ENCODE measurements around the gene ITPKA.
A peak's percentile ranks its signal among the peaks of the same experiment; 100 is the strongest.

ITPKA gene

GRCh38 chr15:41491889-41492288 lies 1.8 kb upstream of the ITPKA start:
- no peak for DNase-seq

- no peak for DNase-seq
These were observed 973 bp upstream of the ITPKA start for GRCh38 chr15:41492597-41493204.

- no peak for DNase-seq
These were observed 172 bp downstream of the ITPKA start for GRCh38 chr15:41493902-41494189.

GRCh38 chr15:41494190-41494921 lies 682 bp downstream of the ITPKA start:
- peak; percentile 39 for DNase-seq

GRCh38 chr15:41494922-41495735 lies 1.5 kb downstream of the ITPKA start:
- peak; percentile 49 for DNase-seq

GRCh38 chr15:41495736-41496599 lies 2.3 kb downstream of the ITPKA start:
- DNase-seq, result no peak

- DNase-seq, result no peak
These were observed 5.0 kb downstream of the ITPKA start for GRCh38 chr15:41498657-41499056.

- no peak for DNase-seq
These were observed 5.6 kb downstream of the ITPKA start for GRCh38 chr15:41499109-41499851.

- DNase-seq, result peak; percentile 49
These were observed 7.7 kb downstream of the ITPKA start for GRCh38 chr15:41501191-41501917.

GRCh38 chr15:41501931-41502794 lies 8.5 kb downstream of the ITPKA start:
- peak; percentile 39 for DNase-seq

- no peak for DNase-seq
These were observed 9.4 kb downstream of the ITPKA start for GRCh38 chr15:41502795-41503668.

GRCh38 chr15:41503669-41504010 lies 10.0 kb downstream of the ITPKA start:
- no peak for DNase-seq

GRCh38 chr15:41504751-41505492 lies 11.2 kb downstream of the ITPKA start:
- DNase-seq, result no peak

GRCh38 chr15:41505776-41506175 lies 12.1 kb downstream of the ITPKA start:
- no peak for DNase-seq

GRCh38 chr15:41506796-41507341 lies 13.2 kb downstream of the ITPKA start:
- DNase-seq, result no peak

- DNase-seq, result no peak
These were observed 14.2 kb downstream of the ITPKA start for GRCh38 chr15:41507820-41508290.

GRCh38 chr15:41510728-41511127 lies 17.1 kb downstream of the ITPKA start:
- DNase-seq, result no peak

- no peak for DNase-seq
These were observed 17.7 kb downstream of the ITPKA start for GRCh38 chr15:41511331-41511898.
